ENCODE results near the gene RASA1.

The RASA1 gene

DNA sequence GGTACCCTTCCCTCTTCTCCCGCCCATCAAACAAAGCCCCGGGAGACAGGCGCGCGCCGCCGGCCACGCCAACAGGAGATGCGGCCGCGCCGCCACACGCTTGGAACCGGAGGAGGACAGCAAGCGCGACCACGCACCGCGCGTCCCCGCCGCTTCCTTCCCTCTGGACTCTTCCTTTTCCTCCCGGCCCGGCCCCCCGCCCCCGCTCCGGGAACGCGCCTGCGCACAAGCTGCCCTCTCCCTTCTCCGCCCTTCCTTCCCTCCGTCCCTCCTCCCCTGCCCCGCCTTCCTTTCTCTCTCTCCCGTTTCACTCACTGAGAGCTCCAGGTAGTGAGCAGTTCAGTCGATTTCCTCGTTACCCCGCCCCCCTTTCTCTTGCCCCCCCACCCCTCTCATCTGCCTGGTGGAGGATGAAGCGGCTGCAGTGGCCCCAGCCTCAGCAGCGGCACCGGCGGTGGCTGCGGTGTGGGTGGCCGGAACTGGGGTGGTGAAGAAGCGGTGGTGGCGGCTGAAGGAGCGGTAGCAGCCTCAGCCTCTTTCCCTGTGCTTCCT, at the start of gene RASA1:
RASA1 (plus strand) TSS at position 310 of the 552 bp plus-strand sequence. CDS start 569 bp downstream, outside the sequence.
- TF ChIP-seq EZH2 (IDR thresholded peaks at IDR 0.05; ENCODE audit: borderline replicate concordance, low read length), result no peak
- TF ChIP-seq, protein P1, sequence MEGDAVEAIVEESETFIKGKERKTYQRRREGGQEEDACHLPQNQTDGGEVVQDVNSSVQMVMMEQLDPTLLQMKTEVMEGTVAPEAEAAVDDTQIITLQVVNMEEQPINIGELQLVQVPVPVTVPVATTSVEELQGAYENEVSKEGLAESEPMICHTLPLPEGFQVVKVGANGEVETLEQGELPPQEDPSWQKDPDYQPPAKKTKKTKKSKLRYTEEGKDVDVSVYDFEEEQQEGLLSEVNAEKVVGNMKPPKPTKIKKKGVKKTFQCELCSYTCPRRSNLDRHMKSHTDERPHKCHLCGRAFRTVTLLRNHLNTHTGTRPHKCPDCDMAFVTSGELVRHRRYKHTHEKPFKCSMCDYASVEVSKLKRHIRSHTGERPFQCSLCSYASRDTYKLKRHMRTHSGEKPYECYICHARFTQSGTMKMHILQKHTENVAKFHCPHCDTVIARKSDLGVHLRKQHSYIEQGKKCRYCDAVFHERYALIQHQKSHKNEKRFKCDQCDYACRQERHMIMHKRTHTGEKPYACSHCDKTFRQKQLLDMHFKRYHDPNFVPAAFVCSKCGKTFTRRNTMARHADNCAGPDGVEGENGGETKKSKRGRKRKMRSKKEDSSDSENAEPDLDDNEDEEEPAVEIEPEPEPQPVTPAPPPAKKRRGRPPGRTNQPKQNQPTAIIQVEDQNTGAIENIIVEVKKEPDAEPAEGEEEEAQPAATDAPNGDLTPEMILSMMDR (IDR thresholded peaks at IDR 0.05; ENCODE audit: low read length), result no peak
- Histone ChIP-seq H3K9me3 (ENCODE audit: low read length) (no peaks in the 10 kb centered on the region), H3K4me3 (ENCODE audit: low read depth, low read length, poor library complexity, severe bottlenecking) (peak within 1 kb of the TSS; percentile 69), H4K20me1 (ENCODE audit: insufficient read depth, low read length) (no peaks in the 10 kb centered on the region), H3K9ac (ENCODE audit: low read length) (peak within 1 kb of the TSS; percentile 80), H2AFZ (ENCODE audit: low read length) (peak within 1 kb of the TSS; percentile 39), H3K9me2 (ENCODE audit: low read depth, low read length) (no peaks in the 10 kb centered on the region), H3K79me2 (ENCODE audit: insufficient read depth, low read length) (peaks cover 29% of the 10 kb centered on the region), H3K36me3 (ENCODE audit: insufficient read depth, low read length) (0 out of 2 replicates have a peak, but pooled peaks cover 5% of the 10 kb centered on the region), H3K4me2 (ENCODE audit: low read length) (peak within 1 kb of the TSS; percentile 98), H3K27ac (ENCODE audit: low read depth, low read length, poor library complexity, severe bottlenecking) (peak within 1 kb of the TSS; percentile 42), H3K4me1 (ENCODE audit: insufficient read depth, low read length, severe bottlenecking) (peaks cover 18% of the 10 kb centered on the region), H3F3A (ENCODE audit: insufficient read depth, low read length) (no peaks in the 10 kb centered on the region), H3K27me3 (ENCODE audit: insufficient read depth, low read length) (no peaks in the 10 kb centered on the region)

DNA sequence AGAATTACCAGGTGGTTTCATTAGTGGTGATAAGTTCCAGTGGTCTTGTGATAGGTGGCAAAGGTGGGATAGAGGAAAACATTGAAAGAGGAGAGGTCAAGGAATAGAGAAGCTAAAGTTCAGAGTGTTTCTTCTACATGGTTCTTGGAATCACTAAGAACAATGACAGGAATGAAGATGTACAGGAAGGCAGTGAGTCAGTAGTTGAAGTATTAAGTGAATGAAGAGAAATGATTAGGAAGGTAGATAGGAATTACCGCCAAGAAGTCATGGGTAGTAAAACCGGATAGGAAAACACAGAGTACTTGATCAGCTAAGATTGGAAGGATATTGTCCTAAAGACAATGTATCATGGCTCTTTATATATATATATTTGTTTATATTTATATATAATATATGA, 37.9 kb upstream of the RASA1 start:
- TF ChIP-seq EZH2 (IDR thresholded peaks at IDR 0.05; ENCODE audit: borderline replicate concordance, low read length), result no peak
- TF ChIP-seq, protein P1 (IDR thresholded peaks at IDR 0.05; ENCODE audit: low read length), result no peak
- H3K9me2 ChIP-seq (ENCODE audit: low read depth, low read length), result no peaks in the 10 kb centered on the region

DNA sequence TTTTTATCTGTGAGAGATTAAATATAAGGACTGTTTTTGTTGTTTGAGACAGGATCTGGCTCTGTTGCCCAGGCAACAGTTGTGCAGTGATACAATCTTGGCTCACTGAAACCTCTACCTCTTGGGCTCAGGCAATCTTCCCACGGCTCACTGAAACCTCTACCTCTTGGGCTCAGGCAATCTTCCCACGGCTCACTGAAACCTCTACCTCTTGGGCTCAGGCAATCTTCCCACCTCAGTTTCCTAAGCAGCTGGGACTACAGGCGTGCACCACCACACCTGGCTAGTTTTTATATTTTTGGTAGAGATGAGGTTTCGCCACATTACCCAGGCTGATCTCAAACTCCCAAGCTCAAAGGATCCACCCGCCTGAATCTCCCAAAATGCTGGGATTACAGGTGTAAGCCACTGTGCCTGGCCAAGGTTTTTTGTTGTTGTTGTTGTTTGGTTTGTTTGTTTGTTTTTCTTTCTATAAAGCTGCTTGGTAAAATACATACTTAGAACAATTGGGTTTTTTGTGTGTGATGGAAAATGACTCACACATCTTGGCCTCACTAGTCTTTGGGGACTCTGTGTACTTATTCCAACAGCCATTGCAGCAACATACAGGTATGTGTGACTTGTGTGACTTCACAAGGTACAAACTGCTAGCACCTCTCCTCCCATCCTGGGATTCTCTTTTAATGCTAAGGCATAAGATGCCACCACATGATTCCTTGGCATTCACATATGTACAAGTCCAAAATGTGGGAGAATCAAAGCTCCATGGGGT, 36.5 kb upstream of the RASA1 start:
- Histone ChIP-seq H3K9ac (ENCODE audit: low read length) (no peak overlapping the region), H3K9me3 (ENCODE audit: low read length) (no peaks in the 10 kb centered on the region), H3K27me3 (ENCODE audit: insufficient read depth, low read length) (no peaks in the 10 kb centered on the region), H3K27ac (ENCODE audit: low read depth, low read length, poor library complexity, severe bottlenecking) (no peak overlapping the region), H3K36me3 (ENCODE audit: insufficient read depth, low read length) (no peaks in the 10 kb centered on the region), H3K9me2 (ENCODE audit: low read depth, low read length) (no peaks in the 10 kb centered on the region), H2AFZ (ENCODE audit: low read length) (no peak overlapping the region), H4K20me1 (ENCODE audit: insufficient read depth, low read length) (no peaks in the 10 kb centered on the region), H3K4me1 (ENCODE audit: insufficient read depth, low read length, severe bottlenecking) (no peaks in the 10 kb centered on the region), H3F3A (ENCODE audit: insufficient read depth, low read length) (no peaks in the 10 kb centered on the region; the same call in 1 of the 2 replicates), H3K79me2 (ENCODE audit: insufficient read depth, low read length) (no peaks in the 10 kb centered on the region), H3K4me2 (ENCODE audit: low read length) (no peak overlapping the region), H3K4me3 (ENCODE audit: low read depth, low read length, poor library complexity, severe bottlenecking) (no peak overlapping the region)
- TF ChIP-seq EZH2 (IDR thresholded peaks at IDR 0.05; ENCODE audit: borderline replicate concordance, low read length), result no peak
- TF ChIP-seq, protein P1 (IDR thresholded peaks at IDR 0.05; ENCODE audit: low read length), result no peak

More for the DNA sequence above, 37.9 kb upstream of the RASA1 start:
- H3K27ac ChIP-seq (ENCODE audit: low read depth, low read length, poor library complexity, severe bottlenecking), result no peak overlapping the region
- no peak overlapping the region for H3K9ac ChIP-seq (ENCODE audit: low read length)
- H3K9me3 ChIP-seq (ENCODE audit: low read length), result no peaks in the 10 kb centered on the region
- no peak overlapping the region for H2AFZ ChIP-seq (ENCODE audit: low read length)
- H3K4me1 ChIP-seq (ENCODE audit: insufficient read depth, low read length, severe bottlenecking), result no peaks in the 10 kb centered on the region
- no peaks in the 10 kb centered on the region for H3K36me3 ChIP-seq (ENCODE audit: insufficient read depth, low read length)
- H3K27me3 ChIP-seq (ENCODE audit: insufficient read depth, low read length), result no peaks in the 10 kb centered on the region
- H3K4me2 ChIP-seq (ENCODE audit: low read length), result no peak overlapping the region
- H3F3A ChIP-seq (ENCODE audit: insufficient read depth, low read length), result no peaks in the 10 kb centered on the region; the same call in 1 of the 2 replicates
- H3K4me3 ChIP-seq (ENCODE audit: low read depth, low read length, poor library complexity, severe bottlenecking), result no peak overlapping the region
- no peaks in the 10 kb centered on the region for H3K79me2 ChIP-seq (ENCODE audit: insufficient read depth, low read length)
- H4K20me1 ChIP-seq (ENCODE audit: insufficient read depth, low read length), result no peaks in the 10 kb centered on the region

Measured in OCI-LY1 (cell line).